NOMO-1 treated with DMSO at 0.1 percent for 48 hours (cell line): ENCODE measurements around the gene MRPL37.
"Not testable (repeated sequence)": the region's sequence is repeated elsewhere in the genome, so short reads cannot be mapped to it uniquely, and the experiment has no call there.

Experiments
- DNase-seq: peaks from one replicate; lab custom pipeline; 2025; ENCODE audit not compliant: unreplicated experiment; lab: John Stamatoyannopoulos, UW

The MRPL37 gene

GRCh38 chr1:54219688-54220003 lies 19.7 kb downstream of the MRPL37 start:
- DNase-seq, result no peak

GRCh38 chr1:54220004-54220811 lies 20.2 kb downstream of the MRPL37 start:
- peak; percentile 39 for DNase-seq

- peak; percentile 4 for DNase-seq
Measured at GRCh38 chr1:54221113-54221834, 21.3 kb downstream of the MRPL37 start.

- DNase-seq, result no peak
Measured at GRCh38 chr1:54221867-54222484, 22.0 kb downstream of the MRPL37 start.

- DNase-seq, result no peak
Measured at GRCh38 chr1:54222711-54223110, 22.7 kb downstream of the MRPL37 start.

GRCh38 chr1:54223441-54224202 lies 23.7 kb downstream of the MRPL37 start:
- DNase-seq, result no peak

GRCh38 chr1:54224233-54224632 lies 24.3 kb downstream of the MRPL37 start:
- DNase-seq, result no peak

- DNase-seq, result no peak
Measured at GRCh38 chr1:54225378-54225777, 25.4 kb downstream of the MRPL37 start.

- no peak for DNase-seq
Measured at GRCh38 chr1:54225986-54226559, 26.1 kb downstream of the MRPL37 start.

GRCh38 chr1:54227091-54227602 lies 27.2 kb downstream of the MRPL37 start:
- no peak for DNase-seq

- DNase-seq, result peak; percentile 37
Measured at GRCh38 chr1:54227891-54228310, 27.9 kb downstream of the MRPL37 start.

- no peak for DNase-seq
Measured at GRCh38 chr1:54228638-54229079, 28.7 kb downstream of the MRPL37 start.

- DNase-seq, result no peak
Measured at GRCh38 chr1:54229281-54229891, 29.4 kb downstream of the MRPL37 start.

- DNase-seq, result peak; percentile 70
Measured at GRCh38 chr1:54230507-54231339, 30.8 kb downstream of the MRPL37 start.

GRCh38 chr1:54233196-54233595 lies 33.2 kb downstream of the MRPL37 start:
- DNase-seq, result not testable (repeated sequence)

GRCh38 chr1:54234284-54234683 lies 34.3 kb downstream of the MRPL37 start:
- DNase-seq, result no peak

- no peak for DNase-seq
Measured at GRCh38 chr1:54237586-54237985, 37.6 kb downstream of the MRPL37 start.

GRCh38 chr1:54238353-54239034 lies 38.5 kb downstream of the MRPL37 start:
- peak; percentile 84 for DNase-seq

GRCh38 chr1:54239035-54239383 lies 39.0 kb downstream of the MRPL37 start:
- no peak for DNase-seq
